Measurements from ENCODE around the gene PLCE1. TPM values are rescaled to one million over a fixed set of nuclear protein-coding genes. Genes with fewer than 3 reads are reported as not detected.
A peak's percentile ranks its signal among the peaks of the same experiment; 100 is the strongest.

The PLCE1 gene
- total RNA-seq, 2 donors from 2014 or later: 0.04 to 0.07 TPM

GRCh38 chr10:93980486-93980885 is 13.2 kb upstream of the PLCE1 start:
- ATAC-seq (no peak), DNase-seq (ENCODE audit: low spot score in 2 of 2) (no peak)
- H3K27ac Mint-ChIP-seq: no peak overlapping the region
- H3K36me3 Mint-ChIP-seq: no peaks in the 10 kb centered on the region
- H3K9me3 Mint-ChIP-seq: no peaks in the 10 kb centered on the region

- DNase-seq (ENCODE audit: low spot score in 2 of 2) (no peak), ATAC-seq (no peak)
- H3K36me3 Mint-ChIP-seq: peaks cover 7 to 16% of the 10 kb centered on the region in 2 donors
- H3K27ac Mint-ChIP-seq: no peak overlapping the region
- H3K9me3 Mint-ChIP-seq: no peaks in the 10 kb centered on the region
Measured at GRCh38 chr10:93991114-93991513, 2.6 kb upstream of the PLCE1 start.

- no peak overlapping the region for H3K27ac Mint-ChIP-seq
- DNase-seq (ENCODE audit: low spot score in 2 of 2) (no peak), ATAC-seq (no peak)
- H3K36me3 Mint-ChIP-seq: peaks cover 7 to 16% of the 10 kb centered on the region in 2 donors
- H3K9me3 Mint-ChIP-seq: no peaks in the 10 kb centered on the region
Measured at GRCh38 chr10:93991596-93992284, 2.0 kb upstream of the PLCE1 start.

DNA sequence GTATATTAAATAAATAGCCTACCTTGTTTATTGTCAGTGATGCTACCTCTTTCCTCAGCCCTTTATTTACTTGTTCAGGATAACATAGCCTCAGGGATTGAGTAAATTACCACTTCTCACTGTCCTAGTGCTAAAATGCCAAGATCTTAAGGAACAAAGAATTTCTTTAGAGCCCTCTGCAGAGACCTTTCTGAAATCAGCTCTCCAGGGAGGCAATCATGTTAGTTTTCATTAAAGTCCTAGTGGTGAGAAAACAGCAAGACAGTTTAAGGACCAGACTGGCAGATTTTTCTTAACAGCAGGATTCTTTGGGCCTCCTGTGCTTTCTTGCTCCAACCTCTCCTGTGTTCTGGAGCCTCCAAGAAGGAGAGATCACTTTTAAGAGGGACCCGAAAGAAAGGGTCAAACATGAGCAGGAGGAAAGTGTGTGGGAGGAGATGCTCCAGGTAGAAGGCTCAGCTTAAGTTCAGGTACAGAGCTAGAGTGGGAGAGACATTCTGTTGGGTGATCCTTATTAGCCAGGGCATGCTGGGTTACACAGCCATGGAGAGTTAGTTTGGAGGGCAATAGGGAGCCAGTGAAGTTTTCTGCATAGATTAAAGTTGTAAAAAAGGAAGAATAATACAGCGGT is 1.2 kb upstream of the PLCE1 start:
- Mint-ChIP-seq H3K27ac (no peak overlapping the region), H3K9me3 (no peaks in the 10 kb centered on the region), H3K36me3 (peaks cover 7 to 16% of the 10 kb centered on the region in 2 donors)
- ATAC-seq: no peak
- no peak for DNase-seq (ENCODE audit: low spot score in 2 of 2)

- DNase-seq (ENCODE audit: low spot score in 2 of 2) (no peak), ATAC-seq (peak in 1 of 2 donors; percentile 55)
- no peak overlapping the region for H3K27ac Mint-ChIP-seq
- H3K9me3 Mint-ChIP-seq: no peaks in the 10 kb centered on the region
- peaks cover 7 to 16% of the 10 kb centered on the region in 2 donors for H3K36me3 Mint-ChIP-seq
Measured at GRCh38 chr10:93993414-93993781, 333 bp upstream of the PLCE1 start.

DNA sequence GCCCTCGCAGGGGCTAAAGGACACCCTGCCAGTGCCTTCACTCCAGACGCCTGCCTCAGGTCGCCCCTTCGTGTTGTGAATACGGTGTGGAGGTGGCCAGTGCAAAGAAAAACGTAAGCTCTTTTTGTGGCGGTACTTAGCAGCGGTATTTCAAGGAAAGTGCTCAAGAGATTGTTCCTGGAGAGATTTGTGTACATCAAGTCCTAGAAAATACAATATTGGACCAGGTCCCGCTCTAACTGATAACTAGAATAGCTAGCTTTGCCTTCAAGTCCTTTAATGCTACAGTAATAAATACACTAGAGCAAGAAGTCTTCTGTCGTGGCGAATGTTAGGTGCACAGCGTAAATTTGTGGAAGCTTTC is 689 bp downstream of the PLCE1 start:
- DNase-seq (ENCODE audit: low spot score in 2 of 2): no peak
- no peaks in the 10 kb centered on the region for H3K9me3 Mint-ChIP-seq
- ATAC-seq: no peak
- no peak overlapping the region for H3K27ac Mint-ChIP-seq
- peaks cover 7 to 12% of the 10 kb centered on the region in 2 donors for H3K36me3 Mint-ChIP-seq

GRCh38 chr10:93995182-93995581 is 1.5 kb downstream of the PLCE1 start:
- no peak for DNase-seq (ENCODE audit: low spot score in 2 of 2)
- peaks cover 7 to 12% of the 10 kb centered on the region in 2 donors for H3K36me3 Mint-ChIP-seq
- no peaks in the 10 kb centered on the region for H3K9me3 Mint-ChIP-seq
- ATAC-seq: no peak
- no peak overlapping the region for H3K27ac Mint-ChIP-seq

DNA sequence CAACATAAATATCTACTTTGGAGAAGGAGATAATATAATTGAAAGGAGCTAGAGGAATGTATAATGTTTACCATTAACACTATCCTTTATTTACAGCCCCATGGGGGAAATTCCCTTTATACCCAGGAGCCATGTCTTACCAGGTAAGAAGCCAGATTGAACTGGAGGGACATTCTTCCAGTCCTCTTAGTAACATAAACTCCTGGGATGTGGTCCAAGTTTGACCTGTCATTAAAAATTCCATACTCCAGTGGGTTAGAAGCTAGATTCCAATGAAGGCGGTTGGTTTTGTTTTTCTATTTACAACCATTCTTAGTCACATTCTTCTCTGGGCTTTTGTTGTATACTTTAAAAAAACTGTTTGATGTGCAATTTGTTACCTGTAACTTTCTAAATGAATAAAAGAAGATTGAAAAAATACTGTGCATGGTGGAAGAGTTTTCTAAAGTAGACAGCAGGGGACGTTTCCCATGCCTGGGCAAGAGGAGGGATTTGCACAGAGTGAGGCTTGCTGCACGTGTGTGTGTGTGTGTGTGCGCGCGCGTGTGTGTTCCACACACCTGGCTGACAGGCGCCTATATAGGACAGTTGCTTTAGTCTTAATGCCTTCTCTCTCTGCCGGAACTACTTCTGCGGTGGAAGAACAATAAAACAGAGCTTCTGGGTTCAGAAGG is 2.0 kb downstream of the PLCE1 start:
- Mint-ChIP-seq H3K36me3 (peaks cover 7 to 12% of the 10 kb centered on the region in 2 donors), H3K27ac (no peak overlapping the region), H3K9me3 (no peaks in the 10 kb centered on the region)
- DNase-seq (ENCODE audit: low spot score in 2 of 2) (no peak), ATAC-seq (no peak)

DNA sequence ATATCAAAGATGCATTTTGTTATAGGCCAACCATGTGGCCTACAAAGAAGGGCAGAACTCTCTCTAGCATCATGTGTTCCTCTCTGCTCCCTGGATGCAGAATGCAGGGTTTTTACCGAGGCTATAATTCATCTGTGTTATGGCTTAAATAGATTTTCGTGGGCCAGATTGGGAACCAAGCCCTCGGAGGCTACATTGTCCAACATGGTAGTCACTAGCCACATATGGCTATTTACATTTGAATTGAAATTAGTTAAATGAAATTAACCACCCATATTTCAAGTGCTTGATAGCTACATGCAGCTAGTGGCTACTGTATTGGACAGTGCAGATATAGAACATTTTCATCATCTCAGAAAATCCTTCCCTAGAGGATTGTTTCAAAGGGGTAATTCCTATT is 2.8 kb downstream of the PLCE1 start:
- DNase-seq (ENCODE audit: low spot score in 2 of 2): no peak
- Mint-ChIP-seq H3K27ac (no peak overlapping the region), H3K9me3 (no peaks in the 10 kb centered on the region), H3K36me3 (peaks cover 7 to 12% of the 10 kb centered on the region in 2 donors)
- no peak for ATAC-seq

- H3K9me3 Mint-ChIP-seq: no peaks in the 10 kb centered on the region
- DNase-seq (ENCODE audit: low spot score in 2 of 2) (no peak), ATAC-seq (no peak)
- peaks cover 7 to 11% of the 10 kb centered on the region in 2 donors for H3K36me3 Mint-ChIP-seq
- H3K27ac Mint-ChIP-seq: no peak overlapping the region
Measured at GRCh38 chr10:93997546-93997945, 3.8 kb downstream of the PLCE1 start.

DNA sequence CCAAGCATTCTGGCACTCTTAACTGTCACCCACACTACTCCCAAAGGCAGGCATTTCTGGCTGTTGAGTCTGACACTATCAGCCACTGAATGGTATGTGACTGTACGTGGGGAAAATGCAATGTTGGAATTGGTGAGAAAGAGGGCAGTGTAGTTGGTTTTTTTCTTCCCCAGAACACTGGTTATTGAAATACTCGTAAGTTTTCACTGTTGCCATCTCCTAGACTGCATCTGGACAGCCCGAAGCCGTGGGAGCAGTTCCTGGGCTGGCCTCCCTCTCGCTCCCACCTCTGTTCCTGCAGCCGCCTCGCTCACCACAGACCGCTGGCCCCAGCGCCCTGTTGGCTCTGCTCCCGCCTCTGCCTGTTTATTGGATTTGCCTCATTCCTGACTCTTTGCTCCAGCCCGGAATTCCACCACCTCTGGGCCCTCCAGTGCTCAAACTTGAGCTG is 5.7 kb downstream of the PLCE1 start:
- H3K27ac Mint-ChIP-seq: no peak overlapping the region
- no peak for ATAC-seq
- DNase-seq (ENCODE audit: low spot score in 2 of 2): no peak
- no peaks in the 10 kb centered on the region for H3K9me3 Mint-ChIP-seq
- peaks cover 0 to 4% of the 10 kb centered on the region in 2 donors for H3K36me3 Mint-ChIP-seq

- Mint-ChIP-seq H3K36me3 (no peaks in the 10 kb centered on the region), H3K27ac (peak overlapping the region in 1 of 2 donors; percentile 8), H3K9me3 (no peaks in the 10 kb centered on the region)
- ATAC-seq (no peak), DNase-seq (ENCODE audit: low spot score in 2 of 2) (no peak)
Measured at GRCh38 chr10:94000638-94001415, 7.1 kb downstream of the PLCE1 start.

DNA sequence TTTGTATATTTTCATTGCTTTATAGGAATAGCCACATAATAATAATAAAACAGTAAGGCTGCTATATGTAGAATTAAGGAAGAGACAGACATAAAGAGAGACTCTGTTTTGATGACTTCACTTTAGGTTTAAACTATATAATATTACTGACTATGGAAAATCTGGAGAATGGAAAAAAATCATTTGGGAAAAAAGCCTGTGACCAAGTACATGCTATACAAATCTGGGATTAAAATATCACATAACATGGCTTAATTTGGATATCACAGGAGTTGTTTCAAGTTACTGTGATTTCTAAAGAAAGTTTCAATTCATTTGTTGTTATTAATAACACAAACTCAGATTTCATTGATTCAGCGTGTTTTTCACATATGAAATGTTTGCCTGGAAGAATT is 7.7 kb downstream of the PLCE1 start:
- H3K36me3 Mint-ChIP-seq: no peaks in the 10 kb centered on the region
- ATAC-seq (no peak), DNase-seq (ENCODE audit: low spot score in 2 of 2) (no peak)
- H3K9me3 Mint-ChIP-seq: no peaks in the 10 kb centered on the region
- H3K27ac Mint-ChIP-seq: peak overlapping the region in 1 of 2 donors; percentile 8

DNA sequence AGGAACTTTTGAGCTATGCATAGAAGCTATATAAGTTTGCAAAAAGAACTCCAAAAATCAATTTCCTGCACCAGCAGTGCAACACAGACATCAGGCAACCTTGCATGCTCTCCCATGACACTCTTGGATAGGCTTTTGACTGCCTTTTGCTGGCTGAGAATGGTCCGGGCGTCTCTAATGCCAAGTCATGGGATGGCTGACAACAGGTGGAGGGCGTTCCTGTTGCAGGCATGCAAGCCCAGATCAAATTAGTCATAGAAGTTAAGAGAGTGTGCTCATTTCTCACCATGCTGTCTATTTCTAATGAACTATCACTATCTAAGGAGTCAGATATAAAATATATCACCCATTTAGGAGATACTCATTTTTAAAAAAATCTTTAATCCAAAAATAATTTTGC is 8.4 kb downstream of the PLCE1 start:
- H3K9me3 Mint-ChIP-seq: no peaks in the 10 kb centered on the region
- H3K36me3 Mint-ChIP-seq: no peaks in the 10 kb centered on the region
- no peak for DNase-seq (ENCODE audit: low spot score in 2 of 2)
- no peak for ATAC-seq
- H3K27ac Mint-ChIP-seq: no peak overlapping the region

- DNase-seq (ENCODE audit: low spot score in 2 of 2) (no peak), ATAC-seq (no peak)
- H3K36me3 Mint-ChIP-seq: no peaks in the 10 kb centered on the region
- H3K27ac Mint-ChIP-seq: no peak overlapping the region
- H3K9me3 Mint-ChIP-seq: no peaks in the 10 kb centered on the region
Measured at GRCh38 chr10:94003488-94003887, 9.8 kb downstream of the PLCE1 start.

GRCh38 chr10:94005050-94005449 is 11.3 kb downstream of the PLCE1 start:
- Mint-ChIP-seq H3K36me3 (no peaks in the 10 kb centered on the region), H3K27ac (no peak overlapping the region), H3K9me3 (no peaks in the 10 kb centered on the region)
- DNase-seq (ENCODE audit: low spot score in 2 of 2) (no peak), ATAC-seq (no peak)
